ENCODE results near the gene CENPN. TPM values are rescaled to one million over a fixed set of nuclear protein-coding genes. Genes with fewer than 3 reads are reported as not detected.

Gene CENPN
- total RNA-seq, 1 donor from 2014 or later = 8.7 TPM

GRCh38 chr16:80989801-80990200 lies 17.2 kb upstream of the CENPN start:
- intact Hi-C loops (cut with DNase I) = no loop called here
- ATAC-seq (ENCODE audit: poor library complexity) = no peak
- no peak for DNase-seq

GRCh38 chr16:80990577-80990976 lies 16.4 kb upstream of the CENPN start:
- intact Hi-C loops (cut with DNase I) = no loop called here
- DNase-seq (no peak), ATAC-seq (ENCODE audit: poor library complexity) (no peak)

GRCh38 chr16:80990978-80991377 lies 16.0 kb upstream of the CENPN start:
- DNase-seq = no peak
- intact Hi-C loops (cut with DNase I) = no loop called here

GRCh38 chr16:80991792-80992430 lies 15.1 kb upstream of the CENPN start:
- intact Hi-C loops (cut with DNase I) = no loop called here
- no peak for ATAC-seq (ENCODE audit: poor library complexity)
- DNase-seq = no peak

More at GRCh38 chr16:80990978-80991377, 16.0 kb upstream of the CENPN start:
- no peak for ATAC-seq (ENCODE audit: poor library complexity)

- intact Hi-C loops (cut with DNase I) = no loop called here
- ATAC-seq (ENCODE audit: poor library complexity) (no peak), DNase-seq (no peak)
These were observed 14.2 kb upstream of the CENPN start for GRCh38 chr16:80992676-80993293.

GRCh38 chr16:80993307-80993706 lies 13.7 kb upstream of the CENPN start:
- intact Hi-C loops (cut with DNase I) = no loop called here
- peak; percentile 73 for ATAC-seq (ENCODE audit: poor library complexity)
- no peak for DNase-seq

GRCh38 chr16:80993834-80994233 lies 13.2 kb upstream of the CENPN start:
- no peak for ATAC-seq (ENCODE audit: poor library complexity)
- DNase-seq = no peak

GRCh38 chr16:80994451-80994850 lies 12.6 kb upstream of the CENPN start:
- DNase-seq = no peak
- no peak for ATAC-seq (ENCODE audit: poor library complexity)
- intact Hi-C loops (cut with DNase I) = no loop called here

More at GRCh38 chr16:80993834-80994233, 13.2 kb upstream of the CENPN start:
- intact Hi-C loops (cut with DNase I) = no loop called here

GRCh38 chr16:80996688-80997138 lies 10.3 kb upstream of the CENPN start:
- ATAC-seq (ENCODE audit: poor library complexity) (no peak), DNase-seq (no peak)
- intact Hi-C loops (cut with DNase I) = no loop called here

- ATAC-seq (ENCODE audit: poor library complexity) (peak; percentile 26), DNase-seq (no peak)
- intact Hi-C loops (cut with DNase I) = no loop called here
These were observed 9.7 kb upstream of the CENPN start for GRCh38 chr16:80997139-80997798.

- intact Hi-C loops (cut with DNase I) = no loop called here
- no peak for ATAC-seq (ENCODE audit: poor library complexity)
- DNase-seq = no peak
These were observed 8.9 kb upstream of the CENPN start for GRCh38 chr16:80997964-80998620.

GRCh38 chr16:81000873-81001272 lies 6.1 kb upstream of the CENPN start:
- ATAC-seq (ENCODE audit: poor library complexity) = no peak
- no peak for DNase-seq
- intact Hi-C loops (cut with DNase I) = no loop called here

- no peak for ATAC-seq (ENCODE audit: poor library complexity)
- intact Hi-C loops (cut with DNase I) = no loop called here
These were observed 5.7 kb upstream of the CENPN start for GRCh38 chr16:81001330-81001729.

GRCh38 chr16:81003064-81003463 lies 4.0 kb upstream of the CENPN start:
- ATAC-seq (ENCODE audit: poor library complexity) = no peak
- no peak for DNase-seq
- intact Hi-C loops (cut with DNase I) = no loop called here

More at GRCh38 chr16:81001330-81001729, 5.7 kb upstream of the CENPN start:
- no peak for DNase-seq

GRCh38 chr16:81003610-81004460 lies 3.2 kb upstream of the CENPN start:
- DNase-seq = no peak
- ATAC-seq (ENCODE audit: poor library complexity) = no peak
- intact Hi-C loops (cut with DNase I) = no loop called here

- no peak for ATAC-seq (ENCODE audit: poor library complexity)
- intact Hi-C loops (cut with DNase I) = no loop called here
- no peak for DNase-seq
These were observed 2.2 kb upstream of the CENPN start for GRCh38 chr16:81004646-81005353.

- DNase-seq = no peak
- intact Hi-C loops (cut with DNase I) = no loop called here
- ATAC-seq (ENCODE audit: poor library complexity) = no peak
These were observed 1.3 kb upstream of the CENPN start for GRCh38 chr16:81005610-81006161.

All from Right ventricle myocardium superior (tissue), 1 donor.